Psoas muscle (tissue), 8 donors: ENCODE data around the gene KLF13. TPM values are rescaled to one million over a fixed set of nuclear protein-coding genes. Genes with fewer than 3 reads are reported as not detected.
A peak's percentile ranks its signal among the peaks of the same experiment; 100 is the strongest.

ENCODE experiments used
- ATAC-seq, 4 donors: fragments of 200-7000 bp; cut with Tn5 transposase; one replicate each; pipeline ENCODE4 v1.9.1; 2020; ENCODE audit warnings: moderate library complexity in 3 of 4, mild to moderate bottlenecking in 2 of 4
- DNase-seq, 2 donors: peaks; one replicate each; pipeline ENCODE4 v3.0.0-alpha.2; 2020
- H3K27ac ChIP-seq: fragments of 200-600 bp; one replicate; pipeline ENCODE4 v1.8.0; 2022
- H3K27me3 ChIP-seq, 3 donors: fragments of 200-600 bp in 1 of 3; one replicate each; pipeline versions ENCODE4 v1.6.1 to v1.8.0; 2013 to 2022; ENCODE audit warnings: low read length in 2 of 3, mild to moderate bottlenecking in 2 of 3, moderate library complexity in 1 of 3; ENCODE audit not compliant: insufficient read depth in 3 of 3
- H3K36me3 ChIP-seq, 2 donors: fragments of 200-600 bp in 1 of 2; one replicate each; pipeline versions ENCODE4 v1.6.1 to v1.8.0; 2013 to 2022; ENCODE audit warnings: low read depth in 1 of 2, mild to moderate bottlenecking in 1 of 2, moderate library complexity in 1 of 2; ENCODE audit not compliant: insufficient read depth in 1 of 2
- H3K4me1 ChIP-seq: fragments of 200-600 bp; one replicate; pipeline ENCODE4 v1.8.0; 2022
- H3K4me3 ChIP-seq: fragments of 200-600 bp; one replicate; pipeline ENCODE4 v1.8.0; 2022; ENCODE audit warnings: mild to moderate bottlenecking
- H3K9me3 ChIP-seq: fragments of 200-600 bp; one replicate; pipeline ENCODE4 v1.8.0; 2022
- CTCF ChIP-seq: fragments of 200-600 bp; IDR thresholded peaks from one replicate; pipeline ENCODE4 v1.8.0; 2022; ENCODE audit warnings: antibody characterized with exemption
- WGBS, 3 donors: extraction: QIAGEN DNeasy Blood & Tissue Kit; methylation state at CpG; one replicate each; pipeline versions ENCODE4 v1.1.6 to v1.1.7; 2013; 5-methylcytosine and 5-hydroxymethylcytosine counted together
- intact Hi-C, 2 donors: fragments of 100-400 bp; cut with DNase I; formaldehyde crosslinking; loops; one replicate each; pipeline versions ENCODE4 v1.11.0 to v1.14.2; 2022
- polyA plus RNA-seq, 3 donors: library from polyadenylated mRNA; stranded (reverse); fragments of 200-250 nt; gene quantifications; one replicate each; pipeline ENCODE4 v1.2.3, GENCODE V29; 2013
- total RNA-seq, 4 donors: library from RNA; stranded (reverse); fragmentation: NEBNext Ultra II Directional in 2 of 4; extraction: Animal tissue kit (Norgen Biotek cat#: 25700) in 2 of 4; gene quantifications; one replicate each; pipeline versions ENCODE4 v1.2.1 to v1.2.4, GENCODE V29; 2021 to 2023
- donor health status: healthy with polysubstance abuse.
- donor health status: DM: no; HTN: no; CAD: no; lungs with moderate emphysema.
- donor health status: Bipolar disorder and iron deficiency.
- donor health status: healthy.
- donor health status: DM: yes; HTN: yes; CAD: no.
- donor health status: DM: no; HTN: no; CAD: no.
- donor health status: DM: no; HTN: no; CAD: no.
- donor health status: DM: yes; HTN: yes; CAD: no.

KLF13 gene
- total and polyA plus RNA-seq, 7 donors: 11.9 to 45.6 (median 24.5) TPM

- Histone ChIP-seq H3K9me3 (peaks cover 4% of the 10 kb centered on the region), H3K27me3 (no peaks in the 10 kb centered on the region), H3K27ac (no peak overlapping the region), H3K36me3 (peaks cover 0 to 5% of the 10 kb centered on the region in 2 donors), H3K4me3 (no peak overlapping the region), H3K4me1 (peaks cover 16% of the 10 kb centered on the region)
- 80 to 87% (median 81%) methylated on average over 4 of the region's 4 CpGs for WGBS, 3 donors
- ATAC-seq (no peak), DNase-seq (no peak)
- TF ChIP-seq CTCF: no peak
- intact Hi-C loops: no loop called here
Observed at GRCh38 chr15:31384568-31384967, 57.9 kb downstream of the KLF13 start.

- Histone ChIP-seq H3K4me3 (no peak overlapping the region), H3K27me3 (no peaks in the 10 kb centered on the region), H3K36me3 (no peaks in the 10 kb centered on the region), H3K4me1 (peaks cover 16% of the 10 kb centered on the region), H3K27ac (no peak overlapping the region), H3K9me3 (peaks cover 4% of the 10 kb centered on the region)
- no peak for TF ChIP-seq CTCF
- DNase-seq: no peak
- intact Hi-C loops: no loop called here
- 78 to 87% (median 84%) methylated on average over 3 of the region's 3 CpGs for WGBS, 3 donors
- ATAC-seq: no peak
Observed at GRCh38 chr15:31385736-31386135, 59.1 kb downstream of the KLF13 start.

- H3K9me3 ChIP-seq: no peaks in the 10 kb centered on the region
- 80 to 85% (median 83%) methylated on average over 2 of the region's 2 CpGs for whole genome bisulfite sequencing, 3 donors
- no peak for TF ChIP-seq CTCF
- no peak overlapping the region for H3K4me3 ChIP-seq
- H3K4me1 ChIP-seq: peaks cover 13% of the 10 kb centered on the region
- no peak for DNase-seq
- no peaks in the 10 kb centered on the region for H3K36me3 ChIP-seq
- intact Hi-C loops: no loop called here
- ATAC-seq: no peak
- H3K27ac ChIP-seq: peak overlapping the region; percentile 67
- H3K27me3 ChIP-seq: no peaks in the 10 kb centered on the region
Observed at GRCh38 chr15:31387092-31387478, 60.5 kb downstream of the KLF13 start.

GRCh38 chr15:31387479-31388118 is 61.0 kb downstream of the KLF13 start:
- Histone ChIP-seq H3K27me3 (no peaks in the 10 kb centered on the region), H3K4me3 (no peak overlapping the region), H3K27ac (peak overlapping the region; percentile 67), H3K36me3 (no peaks in the 10 kb centered on the region), H3K9me3 (no peaks in the 10 kb centered on the region), H3K4me1 (peaks cover 8% of the 10 kb centered on the region)
- intact Hi-C loops: no loop called here
- ATAC-seq (peak; percentile 84 to 90 (median 87)), DNase-seq (peak; percentile 44 to 90)
- 22 to 36% (median 27%) methylated on average over 6 of the region's 6 CpGs for WGBS, 3 donors
- no peak for TF ChIP-seq CTCF

- Histone ChIP-seq H3K36me3 (no peaks in the 10 kb centered on the region), H3K27me3 (no peaks in the 10 kb centered on the region), H3K4me1 (peaks cover 8% of the 10 kb centered on the region), H3K9me3 (no peaks in the 10 kb centered on the region), H3K27ac (no peak overlapping the region), H3K4me3 (no peak overlapping the region)
- no peak for ATAC-seq
- no peak for TF ChIP-seq CTCF
- no peak for DNase-seq
- 69 to 86% (median 80%) methylated on average over 4 of the region's 4 CpGs for WGBS, 3 donors
- intact Hi-C loops: no loop called here
Observed at GRCh38 chr15:31389576-31389975, 62.9 kb downstream of the KLF13 start.
